GM13976 (cell line): ENCODE results near the gene CDC42EP5.
A peak's percentile ranks its signal among the peaks of the same experiment; 100 is the strongest.

ENCODE experiments used
- DNase-seq: peaks from one replicate; pipeline ENCODE4 v3.0.0; 2012; ENCODE audit warnings: low spot score
- CTCF ChIP-seq: IDR thresholded peaks from 2 replicates; pipeline ENCODE4 v1.5.1; 2012; ENCODE audit warnings: borderline replicate concordance, mild to moderate bottlenecking; ENCODE audit not compliant: insufficient read depth; ENCODE audit errors: extremely low read depth, missing control alignments, control extremely low read depth
- in situ Hi-C: fragments of 300-500 bp; cut with MboI; formaldehyde crosslinking; loops from one replicate; pipeline ENCODE4 v1.12.0; 2022; ENCODE audit warnings: low sequenced_read_pairs, mixed read lengths, inconsistent platforms; ENCODE audit not compliant: unreplicated experiment

The CDC42EP5 gene

GRCh38 chr19:54481326-54481930 is 8.3 kb upstream of the CDC42EP5 start:
- peak; percentile 70 for DNase-seq
- in situ Hi-C loops = loop anchor here (25.0 kb wide), 2 partner anchors 181 to 431 kb away; partner anchors contain the start of genes LILRB4 and NCR1
- peak; percentile 76 for TF ChIP-seq CTCF

GRCh38 chr19:54480051-54480450 is 7.0 kb upstream of the CDC42EP5 start:
- in situ Hi-C loops = loop anchor here (25.0 kb wide), 2 partner anchors 182 to 432 kb away; partner anchors contain the start of genes LILRB4 and NCR1
- TF ChIP-seq CTCF = no peak
- DNase-seq = no peak

- in situ Hi-C loops = loop anchor here (25.0 kb wide), 2 partner anchors 184 to 434 kb away; partner anchors contain the start of genes LILRB4 and NCR1
- TF ChIP-seq CTCF = peak; percentile 71
- DNase-seq = peak; percentile 64
Measured at GRCh38 chr19:54478677-54479266, 5.7 kb upstream of the CDC42EP5 start.

GRCh38 chr19:54477650-54478049 is 4.6 kb upstream of the CDC42EP5 start:
- in situ Hi-C loops = loop anchor here (25.0 kb wide), 2 partner anchors 185 to 435 kb away; partner anchors contain the start of genes LILRB4 and NCR1
- no peak for TF ChIP-seq CTCF
- no peak for DNase-seq

- in situ Hi-C loops = loop anchor here (25.0 kb wide), 2 partner anchors 187 to 437 kb away; partner anchors contain the start of genes LILRB4 and NCR1
- DNase-seq = no peak
- TF ChIP-seq CTCF = no peak
Measured at GRCh38 chr19:54475706-54476105, 2.6 kb upstream of the CDC42EP5 start.

GRCh38 chr19:54473892-54474372 is 836 bp upstream of the CDC42EP5 start:
- in situ Hi-C loops = no loop called here
- DNase-seq = peak; percentile 6
- TF ChIP-seq CTCF = no peak
